Activated CD4-positive, alpha-beta T cell treated with anti-CD3 and anti-CD28 coated beads, Interleukin-10, Interleukin-2, amounts not matched to agents 100 ng/mL and 50 ng/mL, durations not matched to agents 16 hours and 8 hours (primary cell): ENCODE data around the gene NKPD1.

ENCODE experiments used
- DNase-seq: peaks from one replicate; pipeline ENCODE4 v3.0.0-alpha.2; 2020

Gene NKPD1

GRCh38 chr19:45160870-45161737, at the start of gene NKPD1:
TSS of gene NKPD1 (minus strand) at chr19:45160982. CDS start at chr19:45160150, 832 bp downstream.
- DNase-seq, result no peak

GRCh38 chr19:45206328-45206727, 45.5 kb upstream of the NKPD1 start:
- no peak for DNase-seq

- no peak for DNase-seq
These were observed 45.0 kb upstream of the NKPD1 start for GRCh38 chr19:45205810-45206209.

- DNase-seq, result no peak
These were observed 41.9 kb upstream of the NKPD1 start for GRCh38 chr19:45202637-45203036.

GRCh38 chr19:45200568-45200967, 39.8 kb upstream of the NKPD1 start:
- DNase-seq, result no peak

- DNase-seq, result no peak
These were observed 35.0 kb upstream of the NKPD1 start for GRCh38 chr19:45195764-45196163.

GRCh38 chr19:45191375-45191774, 30.6 kb upstream of the NKPD1 start:
- DNase-seq, result no peak

GRCh38 chr19:45189971-45190370, 29.2 kb upstream of the NKPD1 start:
- DNase-seq, result no peak

- DNase-seq, result peak; percentile 60
These were observed 26.8 kb upstream of the NKPD1 start for GRCh38 chr19:45187421-45188100.

- DNase-seq, result no peak
These were observed 25.9 kb upstream of the NKPD1 start for GRCh38 chr19:45186509-45187334.

- no peak for DNase-seq
These were observed 23.3 kb upstream of the NKPD1 start for GRCh38 chr19:45184115-45184514.

GRCh38 chr19:45182758-45183157, 22.0 kb upstream of the NKPD1 start:
- no peak for DNase-seq

GRCh38 chr19:45180936-45181335, 20.2 kb upstream of the NKPD1 start:
- no peak for DNase-seq

- DNase-seq, result no peak
These were observed 19.1 kb upstream of the NKPD1 start for GRCh38 chr19:45179892-45180370.

GRCh38 chr19:45179072-45179891, 18.5 kb upstream of the NKPD1 start:
- DNase-seq, result peak; percentile 45

- DNase-seq, result peak; percentile 100
These were observed 17.7 kb upstream of the NKPD1 start, which contains the start of gene BLOC1S3 for GRCh38 chr19:45178262-45179071. TSS of gene BLOC1S3 (plus strand) at chr19:45178784. CDS start at chr19:45179297, 513 bp downstream.

GRCh38 chr19:45177817-45178261, 17.1 kb upstream of the NKPD1 start, which contains the start of gene TRAPPC6A:
TSS of gene TRAPPC6A (minus strand) at chr19:45178237. CDS start at chr19:45178218, 19 bp downstream.
- DNase-seq, result no peak

GRCh38 chr19:45175515-45176345, 14.9 kb upstream of the NKPD1 start:
- no peak for DNase-seq

- no peak for DNase-seq
These were observed 13.0 kb upstream of the NKPD1 start for GRCh38 chr19:45173816-45174215.

- no peak for DNase-seq
These were observed 11.9 kb upstream of the NKPD1 start for GRCh38 chr19:45172611-45173208.
